GM19455 (cell line): ENCODE data around the gene ARIH2.
A peak's percentile ranks its signal among the peaks of the same experiment; 100 is the strongest.

Experiments
- ATAC-seq: cut with Tn5 transposase; IDR thresholded peaks from one replicate; pipeline ENCODE4 v1.9.1; 2021; ENCODE audit not compliant: unreplicated experiment

Gene ARIH2

GRCh38 chr3:48970586-48970985, 51.9 kb downstream of the ARIH2 start:
- ATAC-seq, result no peak

- ATAC-seq, result no peak
Observed at GRCh38 chr3:48974076-48974864, 55.6 kb downstream of the ARIH2 start.

- no peak for ATAC-seq
Observed at GRCh38 chr3:48979451-48979850, 60.8 kb downstream of the ARIH2 start.

- ATAC-seq, result no peak
Observed at GRCh38 chr3:48980295-48980694, 61.7 kb downstream of the ARIH2 start.

- ATAC-seq, result no peak
Observed at GRCh38 chr3:48982016-48982415, 63.4 kb downstream of the ARIH2 start.

GRCh38 chr3:48982686-48983085, 64.0 kb downstream of the ARIH2 start:
- ATAC-seq, result no peak

- no peak for ATAC-seq
Observed at GRCh38 chr3:48983096-48983495, 64.5 kb downstream of the ARIH2 start.

GRCh38 chr3:48984663-48985062, 66.0 kb downstream of the ARIH2 start:
- no peak for ATAC-seq

- ATAC-seq, result no peak
Observed at GRCh38 chr3:48985831-48986376, 67.3 kb downstream of the ARIH2 start.

- ATAC-seq, result no peak
Observed at GRCh38 chr3:48989126-48989795, 70.6 kb downstream of the ARIH2 start.

- peak; percentile 46 for ATAC-seq
Observed at GRCh38 chr3:48989796-48990635, 71.4 kb downstream of the ARIH2 start, which contains the start of gene P4HTM. Gene P4HTM (plus strand): TSS chr3:48990241. CDS start chr3:48990257, 16 bp downstream.

- ATAC-seq, result peak; percentile 22
Observed at GRCh38 chr3:48990636-48991469, 72.2 kb downstream of the ARIH2 start.

GRCh38 chr3:48991851-48992545, 73.4 kb downstream of the ARIH2 start:
- no peak for ATAC-seq

GRCh38 chr3:48993834-48994233, 75.2 kb downstream of the ARIH2 start:
- ATAC-seq, result no peak

- ATAC-seq, result no peak
Observed at GRCh38 chr3:48996640-48997039, 78.0 kb downstream of the ARIH2 start.

GRCh38 chr3:48997102-48997635, 78.5 kb downstream of the ARIH2 start:
- ATAC-seq, result no peak

GRCh38 chr3:48997714-48998637, 79.3 kb downstream of the ARIH2 start:
- ATAC-seq, result no peak

GRCh38 chr3:48999085-48999858, 80.6 kb downstream of the ARIH2 start:
- no peak for ATAC-seq
